H1 (cell line): ENCODE measurements around the gene LSM10. TPM values are rescaled to one million over a fixed set of nuclear protein-coding genes. Genes with fewer than 3 reads are reported as not detected.

Source experiments
- CTCF ChIA-PET: fragments of 300-600 bp; sonication (Branson Sonifier 250); formaldehyde crosslinking; loops from one replicate; lab custom pipeline; 2021; ENCODE audit not compliant: partially characterized antibody; lab: Charles Lee
- POLR2A ChIA-PET: fragments of 300-600 bp; sonication (Branson Sonifier 250); formaldehyde crosslinking; loops from one replicate; lab custom pipeline; 2021; ENCODE audit warnings: inconsistent platforms; ENCODE audit not compliant: partially characterized antibody; lab: Charles Lee
- DNase-seq, 2 experiments: peaks; one replicate each; pipeline versions ENCODE4 v3.0.0 to v3.0.0-alpha.2; 2010 to 2022; ENCODE audit warnings: low spot score in 2 of 2, low read depth in 1 of 2, mixed read lengths in 1 of 2
- FAIRE-seq: peaks from 2 replicates; lab custom pipeline; 2011; peaks lifted over from hg19 to GRCh38; lab: Jason Lieb, UNC
- H2AFZ ChIP-seq: 2 replicates; pipeline ENCODE4 v1.8.1; 2012; ENCODE audit warnings: low read length, inconsistent platforms
- H2AK5ac ChIP-seq: 2 replicates; pipeline ENCODE4 v1.6.1; 2013; ENCODE audit warnings: low read depth, low read length
- H2BK120ac ChIP-seq: replicated peaks from 2 replicates; pipeline ENCODE3; 2013; ENCODE audit warnings: low read depth, low read length, inconsistent platforms
- H2BK12ac ChIP-seq: 2 replicates; pipeline ENCODE4 v1.6.1; 2013; ENCODE audit warnings: low read depth, low read length
- H2BK15ac ChIP-seq: 2 replicates; pipeline ENCODE4 v1.6.1; 2013; ENCODE audit warnings: low read length
- H2BK20ac ChIP-seq: 2 replicates; pipeline ENCODE4 v1.6.1; 2013; ENCODE audit warnings: low read length
- H2BK5ac ChIP-seq: 2 replicates; pipeline ENCODE4 v1.6.1; 2013; ENCODE audit warnings: low read depth, low read length
- H3K14ac ChIP-seq: 2 replicates; pipeline ENCODE4 v1.6.1; 2013; ENCODE audit warnings: inconsistent platforms; ENCODE audit not compliant: insufficient read length
- H3K18ac ChIP-seq: 2 replicates; pipeline ENCODE4 v1.6.1; 2013; ENCODE audit warnings: low read length; ENCODE audit errors: extremely low read depth
- H3K23ac ChIP-seq: 2 replicates; pipeline ENCODE4 v1.6.1; 2013; ENCODE audit warnings: inconsistent platforms; ENCODE audit not compliant: insufficient read length
- H3K23me2 ChIP-seq: 2 replicates; pipeline ENCODE4 v1.6.1; 2013; ENCODE audit warnings: low read depth, low read length
- H3K27ac ChIP-seq: 2 replicates; pipeline ENCODE4 v1.6.1; 2011; ENCODE audit warnings: low read depth, low read length, inconsistent platforms
- H3K27me3 ChIP-seq, 4 experiments: replicated peaks in 1 of 4; 1 replicate in 1 of 4; 2 replicates in 3 of 4; pipeline versions ENCODE4 v1.6.1 to v1.8.1; 2011 to 2013; ENCODE audit warnings: low read length in 3 of 4, mild to moderate bottlenecking in 3 of 4, inconsistent platforms in 2 of 4, mixed read lengths in 2 of 4, moderate library complexity in 1 of 4; ENCODE audit not compliant: control insufficient read depth in 3 of 4, insufficient read depth in 3 of 4; ENCODE audit errors: extremely low read depth in 1 of 4
- H3K36me3 ChIP-seq, 4 experiments: 2 replicates each; pipeline versions ENCODE4 v1.6.1 to v1.8.1; 2011 to 2013; ENCODE audit warnings: mild to moderate bottlenecking in 4 of 4, low read length in 3 of 4, moderate library complexity in 2 of 4, control low read depth in 1 of 4, inconsistent platforms in 1 of 4; ENCODE audit not compliant: insufficient read depth in 4 of 4, control insufficient read depth in 2 of 4
- H3K4ac ChIP-seq: replicated peaks from 2 replicates; pipeline ENCODE3; 2013; ENCODE audit warnings: low read length, low read depth, mixed read lengths, inconsistent platforms; ENCODE audit not compliant: insufficient read length
- H3K4me1 ChIP-seq, 4 experiments: replicated peaks in 1 of 4; 1 replicate in 1 of 4; 2 replicates in 3 of 4; pipeline versions ENCODE4 v1.6.1 to v1.8.1; 2011 to 2013; ENCODE audit warnings: low read length in 3 of 4, inconsistent platforms in 2 of 4, mixed read lengths in 1 of 4; ENCODE audit not compliant: insufficient read depth in 4 of 4, control insufficient read depth in 3 of 4
- H3K4me2 ChIP-seq, 2 experiments: 2 replicates each; pipeline versions ENCODE4 v1.6.1 to v1.8.1; 2011 to 2013; ENCODE audit warnings: low read depth in 2 of 2, low read length in 2 of 2, control low read depth in 1 of 2, inconsistent platforms in 1 of 2, mild to moderate bottlenecking in 1 of 2; ENCODE audit not compliant: insufficient read depth in 1 of 2
- H3K4me3 ChIP-seq, 4 experiments: fragments of 200-600, 300-600 bp in 1 of 4; sonication (generic), shearing (Covaris generic), sonication (Bioruptor Twin) in 1 of 4; 2 replicates each; pipeline versions ENCODE4 v1.5.1 to v1.8.1; 2011 to 2016; ENCODE audit warnings: low read length in 4 of 4, low read depth in 3 of 4, control low read depth in 2 of 4, inconsistent platforms in 2 of 4, mild to moderate bottlenecking in 2 of 4, mixed read lengths in 1 of 4, moderate library complexity in 1 of 4; ENCODE audit not compliant: insufficient read depth in 2 of 4; ENCODE audit errors: extremely low read depth in 1 of 4
- H3K56ac ChIP-seq: replicated peaks from 2 replicates; pipeline ENCODE3; 2013; ENCODE audit warnings: low read depth, mild to moderate bottlenecking, mixed read lengths, low read length, inconsistent platforms; ENCODE audit not compliant: insufficient read length
- H3K79me1 ChIP-seq: 2 replicates; pipeline ENCODE4 v1.6.1; 2013; ENCODE audit warnings: low read depth, low read length, control low read depth
- H3K79me2 ChIP-seq, 2 experiments: 2 replicates each; pipeline versions ENCODE4 v1.6.1 to v1.8.1; 2012 to 2013; ENCODE audit warnings: low read length in 2 of 2, mild to moderate bottlenecking in 2 of 2, inconsistent platforms in 1 of 2; ENCODE audit not compliant: insufficient read depth in 2 of 2, control insufficient read depth in 1 of 2
- H3K9ac ChIP-seq, 4 experiments: replicated peaks in 1 of 4; 1 replicate in 1 of 4; 2 replicates in 3 of 4; pipeline versions ENCODE4 v1.6.1 to v1.8.1; 2011 to 2013; ENCODE audit warnings: low read depth in 3 of 4, low read length in 3 of 4, control low read depth in 2 of 4, mild to moderate bottlenecking in 2 of 4, moderate library complexity in 2 of 4, inconsistent platforms in 1 of 4; ENCODE audit errors: extremely low read depth in 1 of 4
- H3K9me3 ChIP-seq, 2 experiments: 2 replicates each; pipeline versions ENCODE4 v1.6.1 to v1.8.1; 2012 to 2013; ENCODE audit warnings: mild to moderate bottlenecking in 2 of 2, moderate library complexity in 2 of 2, control low read depth in 1 of 2, inconsistent platforms in 1 of 2, low read depth in 1 of 2, low read length in 1 of 2, mixed read lengths in 1 of 2; ENCODE audit not compliant: insufficient read depth in 2 of 2
- H4K20me1 ChIP-seq, 2 experiments: replicated peaks in 1 of 2; 2 replicates each; pipeline versions ENCODE3 to v1.8.1; 2011 to 2013; ENCODE audit warnings: inconsistent platforms in 2 of 2, low read length in 2 of 2, mild to moderate bottlenecking in 1 of 2; ENCODE audit not compliant: insufficient read depth in 2 of 2, control insufficient read depth in 1 of 2
- H4K5ac ChIP-seq: 2 replicates; pipeline ENCODE4 v1.6.1; 2013; ENCODE audit warnings: low read length, low read depth, mixed read lengths, inconsistent platforms; ENCODE audit not compliant: insufficient read length
- H4K8ac ChIP-seq: 2 replicates; pipeline ENCODE4 v1.8.0; 2013; ENCODE audit warnings: mild to moderate bottlenecking, moderate library complexity, low read length, inconsistent platforms; ENCODE audit not compliant: insufficient read depth; ENCODE audit errors: extremely low read depth
- H4K91ac ChIP-seq: replicated peaks from 2 replicates; pipeline ENCODE3; 2013; ENCODE audit warnings: low read length, mixed read lengths, inconsistent platforms; ENCODE audit not compliant: insufficient read length
- BCL11A ChIP-seq, 2 experiments: IDR thresholded peaks; one replicate each; pipeline ENCODE4 v1.6.1; 2011; ENCODE audit warnings: low read depth in 2 of 2, low read length in 2 of 2, mild to moderate bottlenecking in 2 of 2
- CBX5 ChIP-seq: fragments of 300-800, 300-1000 bp; sonication (generic); IDR thresholded peaks from 2 replicates; pipeline ENCODE4 v1.7.1; 2016; ENCODE audit warnings: antibody characterized with exemption, low read length, low read depth
- CTCF ChIP-seq, 3 experiments: IDR thresholded peaks; 1 replicate in 2 of 3; 2 replicates in 1 of 3; pipeline versions ENCODE4 v1.5.1 to v1.6.1; 2011; ENCODE audit warnings: low read length in 3 of 3, mild to moderate bottlenecking in 3 of 3, inconsistent platforms in 2 of 3, low read depth in 1 of 3, moderate library complexity in 1 of 3; ENCODE audit not compliant: insufficient read depth in 1 of 3; ENCODE audit errors: control extremely low read depth in 1 of 3
- E2F6 ChIP-seq: IDR thresholded peaks from 2 replicates; pipeline ENCODE4 v1.6.1; 2012; ENCODE audit warnings: inconsistent platforms
- SP1 ChIP-seq: IDR thresholded peaks from 2 replicates; pipeline ENCODE4 v1.6.1; 2011; ENCODE audit warnings: low read depth, low read length
- TAF1 ChIP-seq: IDR thresholded peaks from 2 replicates; pipeline ENCODE4 v1.6.1; 2011; ENCODE audit warnings: mild to moderate bottlenecking, low read depth, low read length
- TEAD4 ChIP-seq: IDR thresholded peaks from 2 replicates; pipeline ENCODE4 v1.6.1; 2012; ENCODE audit warnings: low read depth, low read length, inconsistent platforms, mixed read lengths
- WGBS, 2 experiments: shearing (Covaris generic) in 1 of 2; methylation state at CpG; one replicate each; pipeline versions ENCODE4 v1.1.6 to v1.1.7; 2013 to 2015; ENCODE audit warnings: low lambda C conversion rate in 2 of 2, mixed read lengths in 2 of 2, inconsistent platforms in 1 of 2, low coverage in 1 of 2, missing lambda C conversion rate in 1 of 2; ENCODE audit not compliant: insufficient replicate concordance in 2 of 2, insufficient coverage in 1 of 2, insufficient read length in 1 of 2; ENCODE audit errors: extremely low coverage in 1 of 2, missing lambda C conversion rate in 1 of 2; 5-methylcytosine and 5-hydroxymethylcytosine counted together
- polyA plus RNA-seq, 7 experiments: library from polyadenylated mRNA; depleted of rRNA in 3 of 7; stranded (reverse) in 5 of 7; unstranded in 2 of 7; fragments of >200 nt in 5 of 7; fragments of 200-250 nt in 2 of 7; gene quantifications; 1 replicate in 5 of 7; 2 replicates in 1 of 7; 4 replicates in 1 of 7; pipeline versions ENCODE4 v1.2.1 to v1.2.3, GENCODE V29; 2011 to 2013; ENCODE audit warnings: missing spikeins in 2 of 7, mixed read lengths in 2 of 7
- total RNA-seq: library from RNA; stranded (reverse); fragmentation: NEBNext Ultra II Directional; extraction: Animal tissue kit (Norgen Biotek cat#: 25700); gene quantifications from 2 replicates; pipeline ENCODE4 v1.2.1, GENCODE V29; 2021

LSM10 gene
- total and polyA plus RNA-seq, 2 of the 8 experiments (the other 6 are each of a cell fraction or from before 2014, with no cell fraction given) = 59.5 to 140 TPM

- H2BK15ac ChIP-seq = no peak overlapping the region
- no peak for TF ChIP-seq E2F6
- no peak for TF ChIP-seq BCL11A (IDR thresholded peaks at IDR 0.05; ENCODE audit: low read depth in 2 of 2, low read length in 2 of 2)
- TF ChIP-seq TEAD4 = no peak
- no peak for TF ChIP-seq SP1
- TF ChIP-seq CTCF (IDR thresholded peaks at IDR 0.05; ENCODE audit: control extremely low read depth in 1 of 3, insufficient read depth in 1 of 3, low read depth in 1 of 3, low read length in 3 of 3) = no peak
- TF ChIP-seq TAF1 = no peak
- TF ChIP-seq CBX5 = no peak
- WGBS, 2 experiments = 91% methylated on average over 5 of the region's 5 CpGs; no CpG with 5 or more reads in 1 of the 2 experiments
- H3K79me1 ChIP-seq = peaks cover 14% of the 10 kb centered on the region
- H4K5ac ChIP-seq = no peak overlapping the region
- H2AFZ ChIP-seq = no peak overlapping the region
- H3K9me3 ChIP-seq = no peaks in the 10 kb centered on the region
- H2BK20ac ChIP-seq = no peak overlapping the region
- H2AK5ac ChIP-seq = no peak overlapping the region
- peaks cover 6 to 72% of the 10 kb centered on the region in 2 experiments for H3K79me2 ChIP-seq
- DNase-seq (no peak), FAIRE-seq (no peak)
- peaks cover 7% of the 10 kb centered on the region; the same call in 1 of the 2 replicates for H3K23me2 ChIP-seq
- no peak overlapping the region for H3K9ac ChIP-seq
- H3K18ac ChIP-seq = no peak overlapping the region
- no peak overlapping the region for H4K8ac ChIP-seq
- H3K4ac ChIP-seq = no peak overlapping the region
- H2BK120ac ChIP-seq = no peak overlapping the region
- no peak overlapping the region for H2BK12ac ChIP-seq
- H3K36me3 ChIP-seq = no peaks in the 10 kb centered on the region
- no peak overlapping the region for H2BK5ac ChIP-seq
- POLR2A ChIA-PET = interaction anchor here (2.4 kb wide), 1 partner anchor 13 kb away, joined by 7 read pairs; no protein-coding TSS in a partner anchor
- no peak overlapping the region for H3K4me2 ChIP-seq
- H3K27ac ChIP-seq = peak overlapping the region; percentile 1; the same call in 1 of the 2 replicates
- H3K4me1 ChIP-seq = peaks cover 0 to 4% (median 1%) of the 10 kb centered on the region in 4 experiments; a peak in 3 of 7 replicates
- H4K91ac ChIP-seq = no peak overlapping the region
- H3K23ac ChIP-seq = no peak overlapping the region
- H3K14ac ChIP-seq = no peak overlapping the region
- no peaks in the 10 kb centered on the region for H3K27me3 ChIP-seq
- no peak overlapping the region for H3K56ac ChIP-seq
- peaks cover 2 to 19% of the 10 kb centered on the region in 2 experiments for H4K20me1 ChIP-seq
- CTCF ChIA-PET = interaction anchor here (0.5 to 9.8 kb wide), 6 partner anchors 9 to 271 kb away, joined by 3 to 90 read pairs (median 4); no protein-coding TSS in a partner anchor
- no peak overlapping the region for H3K4me3 ChIP-seq
Observed at GRCh38 chr1:36381405-36381804, 16.3 kb downstream of the LSM10 start.
